Gastroesophageal sphincter (tissue), 4 donors: ENCODE measurements around the gene ATAD3A. TPM values are rescaled to one million over a fixed set of nuclear protein-coding genes. Genes with fewer than 3 reads are reported as not detected.
"Not testable (repeated sequence)": the region's sequence is repeated elsewhere in the genome, so short reads cannot be mapped to it uniquely, and the experiment has no call there.

Source experiments
- ATAC-seq: fragments of 150-250 bp; one replicate; pipeline ENCODE4 v1.9.1; 2016; ENCODE audit warnings: mild to moderate bottlenecking, moderate library complexity
- H3K27ac ChIP-seq, 4 donors: fragments of 200-600 bp; sonication (generic) in 3 of 4; 1 replicate in 3 of 4; 2 replicates in 1 of 4; pipeline ENCODE4 v1.5.1; 2016 to 2019
- H3K27me3 ChIP-seq: fragments of 200-600 bp; sonication (generic); one replicate; pipeline ENCODE4 v1.5.1; 2019
- H3K36me3 ChIP-seq, 2 donors: fragments of 200-600 bp; sonication (generic); one replicate each; pipeline ENCODE4 v1.5.1; 2019; ENCODE audit warnings: control low read depth in 1 of 2
- H3K4me1 ChIP-seq, 3 donors: fragments of 200-600 bp; sonication (generic); 1 replicate in 2 of 3; 2 replicates in 1 of 3; pipeline ENCODE4 v1.5.1; 2016 to 2019; ENCODE audit warnings: control low read depth in 2 of 3
- H3K4me3 ChIP-seq, 2 donors: fragments of 200-600 bp; sonication (generic); one replicate each; pipeline ENCODE4 v1.5.1; 2019; ENCODE audit warnings: mild to moderate bottlenecking in 1 of 2, moderate library complexity in 1 of 2
- H3K9me3 ChIP-seq, 3 donors: fragments of 200-600 bp; sonication (generic); one replicate each; pipeline ENCODE4 v1.5.1; 2017 to 2019; ENCODE audit warnings: control low read depth in 2 of 3
- EP300 ChIP-seq: sonication (generic); formaldehyde crosslinking; IDR thresholded peaks from one replicate; pipeline ENCODE4 v1.6.1; 2017; ENCODE audit warnings: antibody characterized with exemption, mild to moderate bottlenecking
- POLR2A ChIP-seq, 2 donors: fragments of 450-650 bp; IDR thresholded peaks; one replicate each; pipeline ENCODE4 v1.6.1; 2017; ENCODE audit warnings: antibody characterized with exemption in 2 of 2, mild to moderate bottlenecking in 2 of 2, moderate library complexity in 1 of 2
- POLR2AphosphoS5 ChIP-seq: sonication (generic); formaldehyde crosslinking; IDR thresholded peaks from one replicate; pipeline ENCODE4 v1.6.1; 2017; ENCODE audit warnings: antibody characterized with exemption
- WGBS, 2 donors: methylation state at CpG; one replicate each; pipeline ENCODE4 v1.1.5; 2018; ENCODE audit warnings: low coverage in 1 of 2; 5-methylcytosine and 5-hydroxymethylcytosine counted together
- total RNA-seq, 4 donors: library from RNA; depleted of rRNA; stranded (reverse); fragments of >200 nt; gene quantifications; one replicate each; pipeline ENCODE4 v1.1.0, GENCODE V29; 2016
- TF ChIP-seq, protein P1 (sequence below), 4 experiments: fragments of 200-600 bp in 2 of 4; fragments of 450-650 bp in 2 of 4; sonication (generic) in 1 of 4; IDR thresholded peaks; one replicate each; pipeline ENCODE4 v1.5.1; 2017 to 2019; ENCODE audit warnings: antibody characterized with exemption in 4 of 4, mild to moderate bottlenecking in 2 of 4, moderate library complexity in 2 of 4

Gene ATAD3A
- total RNA-seq, 4 donors from 2014 or later: 14.9 to 32.9 (median 19.1) TPM

DNA sequence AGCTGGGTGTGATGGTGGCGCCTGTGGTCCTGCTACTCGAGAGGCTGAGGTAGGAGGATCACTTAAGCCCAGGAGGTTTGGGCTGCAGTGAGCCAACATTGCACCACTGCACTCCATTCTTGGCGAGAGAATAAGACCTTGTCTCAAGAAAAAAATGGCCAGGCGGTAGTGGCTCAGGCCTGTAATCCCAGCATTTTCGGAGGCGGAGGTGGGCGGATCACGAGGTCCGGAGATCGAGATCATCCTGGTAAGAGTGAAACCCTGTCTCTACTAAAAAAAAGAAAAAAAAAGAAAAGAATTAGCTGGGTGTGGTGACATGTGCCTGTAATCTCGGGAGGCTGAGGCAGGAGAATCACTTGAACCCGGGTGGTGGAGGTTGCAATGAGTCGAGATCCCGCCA, 29.1 kb upstream of the ATAD3A start:
- H3K4me3 ChIP-seq: no peak overlapping the region
- no peak overlapping the region for H3K27ac ChIP-seq
- TF ChIP-seq POLR2AphosphoS5: no peak
- no peak for TF ChIP-seq POLR2A (IDR thresholded peaks at IDR 0.05)
- no peak for TF ChIP-seq EP300
- TF ChIP-seq, protein P1, sequence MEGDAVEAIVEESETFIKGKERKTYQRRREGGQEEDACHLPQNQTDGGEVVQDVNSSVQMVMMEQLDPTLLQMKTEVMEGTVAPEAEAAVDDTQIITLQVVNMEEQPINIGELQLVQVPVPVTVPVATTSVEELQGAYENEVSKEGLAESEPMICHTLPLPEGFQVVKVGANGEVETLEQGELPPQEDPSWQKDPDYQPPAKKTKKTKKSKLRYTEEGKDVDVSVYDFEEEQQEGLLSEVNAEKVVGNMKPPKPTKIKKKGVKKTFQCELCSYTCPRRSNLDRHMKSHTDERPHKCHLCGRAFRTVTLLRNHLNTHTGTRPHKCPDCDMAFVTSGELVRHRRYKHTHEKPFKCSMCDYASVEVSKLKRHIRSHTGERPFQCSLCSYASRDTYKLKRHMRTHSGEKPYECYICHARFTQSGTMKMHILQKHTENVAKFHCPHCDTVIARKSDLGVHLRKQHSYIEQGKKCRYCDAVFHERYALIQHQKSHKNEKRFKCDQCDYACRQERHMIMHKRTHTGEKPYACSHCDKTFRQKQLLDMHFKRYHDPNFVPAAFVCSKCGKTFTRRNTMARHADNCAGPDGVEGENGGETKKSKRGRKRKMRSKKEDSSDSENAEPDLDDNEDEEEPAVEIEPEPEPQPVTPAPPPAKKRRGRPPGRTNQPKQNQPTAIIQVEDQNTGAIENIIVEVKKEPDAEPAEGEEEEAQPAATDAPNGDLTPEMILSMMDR (IDR thresholded peaks at IDR 0.05): no peak
- H3K9me3 ChIP-seq: no peaks in the 10 kb centered on the region
- 92 to 93% methylated on average over 4 to 5 of the region's 14 CpGs for WGBS, 2 donors
- no peak for ATAC-seq
- no peaks in the 10 kb centered on the region for H3K4me1 ChIP-seq
- no peaks in the 10 kb centered on the region for H3K27me3 ChIP-seq
- H3K36me3 ChIP-seq: peaks cover 0 to 89% of the 10 kb centered on the region in 2 donors

DNA sequence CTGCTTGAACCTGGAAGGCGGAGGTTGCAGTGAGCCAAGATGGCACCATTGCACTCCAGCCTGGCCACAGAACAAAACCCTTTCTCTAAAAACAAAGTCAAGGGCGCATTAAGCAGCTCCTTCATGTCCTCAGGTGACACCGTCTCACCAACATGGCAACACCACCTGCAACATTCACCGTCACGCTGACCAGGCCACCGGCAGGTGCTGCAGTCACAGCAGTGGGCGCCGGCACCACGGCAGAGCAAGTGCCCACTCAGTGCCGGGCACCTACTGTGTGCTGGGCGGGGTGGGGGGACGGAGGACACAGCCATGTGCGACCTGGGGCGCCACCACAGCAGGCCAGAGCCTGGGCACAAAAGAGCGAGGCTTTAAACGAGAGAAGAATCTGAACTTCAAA, 28.2 kb upstream of the ATAD3A start:
- peaks cover 0 to 92% of the 10 kb centered on the region in 2 donors for H3K36me3 ChIP-seq

DNA sequence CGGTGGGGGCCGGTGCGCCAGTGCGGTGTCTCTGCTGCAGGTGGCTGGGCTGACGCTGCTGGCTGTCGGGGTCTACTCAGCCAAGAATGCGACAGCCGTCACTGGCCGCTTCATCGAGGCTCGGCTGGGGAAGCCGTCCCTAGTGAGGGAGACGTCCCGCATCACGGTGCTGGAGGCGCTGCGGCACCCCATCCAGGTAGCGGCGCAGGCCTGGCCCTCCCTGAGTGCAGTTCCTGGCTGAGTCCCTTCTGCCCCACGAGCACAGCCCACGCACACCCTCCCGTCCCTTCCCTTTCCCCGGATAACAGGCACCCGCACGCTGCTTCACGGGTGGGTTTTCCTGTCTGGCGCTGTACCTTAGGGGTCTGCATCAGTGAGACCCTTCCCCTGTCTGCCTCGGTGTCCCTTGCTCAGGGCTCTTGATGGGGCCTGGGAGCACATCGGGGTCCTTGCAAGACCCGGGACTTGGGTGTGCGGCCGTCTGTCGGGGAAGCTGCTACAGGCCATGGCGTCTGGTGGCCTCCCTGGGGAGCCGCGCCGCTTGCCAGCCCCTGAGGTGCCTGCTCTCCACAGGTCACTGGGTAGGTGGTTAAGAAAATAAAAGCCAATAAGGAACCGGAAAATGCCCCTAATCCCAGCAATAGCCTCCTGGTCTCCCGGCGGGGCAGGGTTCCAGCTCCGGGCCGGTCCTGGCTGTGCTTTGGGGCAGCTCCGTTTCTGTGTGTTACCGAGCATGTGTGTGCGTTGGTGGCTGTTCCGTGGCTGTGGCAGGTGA, 26.8 kb upstream of the ATAD3A start:
- not testable (repeated sequence) for H3K27ac ChIP-seq, H3K9me3 ChIP-seq, H3K27me3 ChIP-seq, H3K4me3 ChIP-seq, ATAC-seq, H3K4me1 ChIP-seq
- WGBS, 2 donors: no CpG with 5 or more reads among the region's 46 CpGs
- H3K36me3 ChIP-seq: peaks cover 0 to 94% of the 10 kb centered on the region in 2 donors

More for the DNA sequence above, 28.2 kb upstream of the ATAD3A start:
- TF ChIP-seq, protein P1 (IDR thresholded peaks at IDR 0.05): no peak
- TF ChIP-seq POLR2AphosphoS5 (no peak), POLR2A (IDR thresholded peaks at IDR 0.05) (no peak), EP300 (no peak)
- H3K4me3 ChIP-seq: no peak overlapping the region
- H3K27ac ChIP-seq: no peak overlapping the region
- 78 to 98% methylated on average over 6 of the region's 16 CpGs for WGBS, 2 donors
- ATAC-seq: no peak
- no peaks in the 10 kb centered on the region for H3K9me3 ChIP-seq
- H3K4me1 ChIP-seq: no peaks in the 10 kb centered on the region
- H3K27me3 ChIP-seq: no peaks in the 10 kb centered on the region

- H3K27ac ChIP-seq, H3K4me1 ChIP-seq, H3K9me3 ChIP-seq, H3K4me3 ChIP-seq, ATAC-seq, H3K27me3 ChIP-seq: not testable (repeated sequence)
- H3K36me3 ChIP-seq: peaks cover 0 to 94% of the 10 kb centered on the region in 2 donors
- WGBS, 2 donors: no CpG with 5 or more reads among the region's 31 CpGs
Observed at GRCh38 chr1:1485755-1486317, 26.1 kb upstream of the ATAD3A start.

DNA sequence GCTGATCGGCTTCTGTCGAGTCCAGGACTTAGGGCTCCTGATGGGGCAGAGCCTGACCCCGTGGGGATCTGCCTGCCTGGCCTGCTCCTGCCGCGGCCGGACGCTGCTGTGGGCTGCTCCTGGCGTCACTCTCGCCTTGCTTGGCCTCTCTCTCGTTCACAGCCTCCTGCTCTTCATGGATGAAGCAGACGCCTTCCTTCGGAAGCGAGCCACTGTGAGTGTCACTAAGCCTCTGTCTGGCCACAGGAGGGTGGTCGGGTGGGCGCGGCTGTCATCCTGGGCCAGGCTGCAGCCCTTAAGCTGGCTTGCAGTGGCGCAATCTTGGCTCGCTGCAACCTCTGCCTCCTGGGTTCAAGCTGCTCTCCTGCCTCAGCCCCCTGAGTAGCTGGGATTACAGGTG, 24.3 kb upstream of the ATAD3A start:
- no peak overlapping the region for H3K27ac ChIP-seq
- WGBS, 2 donors: 88% methylated on average over 1 of the region's 18 CpGs; no CpG with 5 or more reads in 1 of the 2 donors
- no peak for TF ChIP-seq POLR2AphosphoS5
- TF ChIP-seq EP300: no peak
- TF ChIP-seq POLR2A (IDR thresholded peaks at IDR 0.05): no peak
- TF ChIP-seq, protein P1 (IDR thresholded peaks at IDR 0.05): no peak
- H3K4me3 ChIP-seq: no peak overlapping the region
- H3K9me3 ChIP-seq: peaks cover 0 to 11% (median 0%) of the 10 kb centered on the region in 3 donors
- H3K36me3 ChIP-seq: peaks cover 0 to 100% of the 10 kb centered on the region in 2 donors
- H3K27me3 ChIP-seq: no peaks in the 10 kb centered on the region
- ATAC-seq: no peak
- no peaks in the 10 kb centered on the region for H3K4me1 ChIP-seq

DNA sequence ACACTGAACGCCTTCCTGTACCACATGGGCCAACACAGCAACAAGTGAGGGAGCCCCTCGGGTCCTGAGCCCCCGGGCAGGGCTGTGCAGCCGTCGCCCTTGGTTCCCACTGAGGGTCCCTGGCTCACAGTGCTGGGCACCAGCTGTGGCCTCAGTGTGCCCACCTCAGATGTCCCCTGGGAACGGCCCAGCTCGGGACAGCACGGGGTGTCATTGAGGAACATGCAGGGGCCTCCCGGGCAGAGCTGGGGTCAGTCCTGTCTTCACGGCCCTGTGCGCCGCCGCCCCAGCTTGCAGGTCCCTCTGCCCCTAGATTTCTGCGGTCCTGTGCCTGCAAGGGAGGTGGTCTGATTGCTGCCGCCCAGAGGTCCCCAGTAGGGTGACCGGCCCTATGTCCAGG, 22.7 kb upstream of the ATAD3A start:
- 94% methylated on average over 7 of the region's 16 CpGs; no CpG with 5 or more reads in 1 of the 2 donors for WGBS, 2 donors
- Histone ChIP-seq H3K27me3 (no peaks in the 10 kb centered on the region), H3K27ac (no peak overlapping the region), H3K4me3 (no peak overlapping the region), H3K4me1 (no peaks in the 10 kb centered on the region), H3K36me3 (peaks cover 0 to 100% of the 10 kb centered on the region in 2 donors), H3K9me3 (peaks cover 0 to 23% (median 0%) of the 10 kb centered on the region in 3 donors)
- TF ChIP-seq EP300: no peak
- TF ChIP-seq POLR2A (IDR thresholded peaks at IDR 0.05): no peak
- TF ChIP-seq, protein P1 (IDR thresholded peaks at IDR 0.05): no peak
- TF ChIP-seq POLR2AphosphoS5: no peak
- no peak for ATAC-seq
